ENCODE measurements around the gene ZNF521. TPM values are rescaled to one million over a fixed set of nuclear protein-coding genes. Genes with fewer than 3 reads are reported as not detected.

Gene ZNF521
- not detected in 5 replicates for total RNA-seq (2022; extraction: Qiagen RNA extraction)

GRCh38 chr18:25351777-25352628 is at the start of gene ZNF521:
Gene ZNF521, minus strand, starts transcription at chr18:25352166. Its CDS starts 1,220 bp downstream, at chr18:25350946.

